GM19438 (cell line): Measurements from ENCODE around the gene RAB11FIP3.

Experiments
- ATAC-seq: cut with Tn5 transposase; IDR thresholded peaks from one replicate; pipeline ENCODE4 v1.9.1; 2021; ENCODE audit warnings: low read depth; ENCODE audit not compliant: unreplicated experiment

Gene RAB11FIP3

GRCh38 chr16:513950-514349 is 88.5 kb downstream of the RAB11FIP3 start:
- no peak for ATAC-seq

GRCh38 chr16:515175-515938 is 89.9 kb downstream of the RAB11FIP3 start:
- ATAC-seq: no peak

GRCh38 chr16:515939-516226 is 90.4 kb downstream of the RAB11FIP3 start:
- no peak for ATAC-seq

- no peak for ATAC-seq
Observed at GRCh38 chr16:516301-516700, 90.9 kb downstream of the RAB11FIP3 start.

DNA sequence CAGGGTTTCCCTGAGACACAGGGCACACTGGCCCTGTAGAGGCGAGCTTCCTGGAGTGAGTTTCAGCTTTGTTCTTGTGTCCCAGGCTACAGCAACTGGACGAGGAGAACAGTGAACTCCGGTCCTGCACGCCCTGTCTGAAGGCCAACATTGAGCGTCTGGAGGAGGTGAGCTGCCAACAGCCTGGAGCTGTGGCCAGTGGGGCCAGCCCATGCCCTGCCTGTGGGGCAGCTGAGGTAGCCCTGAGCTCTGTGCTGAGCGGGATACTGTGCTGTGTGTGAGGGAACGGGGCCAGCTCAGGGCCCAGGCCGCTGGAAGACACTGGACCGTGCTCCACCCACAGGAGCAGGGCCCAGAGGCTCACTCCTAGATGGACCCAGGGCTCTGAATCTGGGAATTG is 93.4 kb downstream of the RAB11FIP3 start:
- no peak for ATAC-seq

GRCh38 chr16:519425-519824 is 94.0 kb downstream of the RAB11FIP3 start:
- ATAC-seq: no peak

DNA sequence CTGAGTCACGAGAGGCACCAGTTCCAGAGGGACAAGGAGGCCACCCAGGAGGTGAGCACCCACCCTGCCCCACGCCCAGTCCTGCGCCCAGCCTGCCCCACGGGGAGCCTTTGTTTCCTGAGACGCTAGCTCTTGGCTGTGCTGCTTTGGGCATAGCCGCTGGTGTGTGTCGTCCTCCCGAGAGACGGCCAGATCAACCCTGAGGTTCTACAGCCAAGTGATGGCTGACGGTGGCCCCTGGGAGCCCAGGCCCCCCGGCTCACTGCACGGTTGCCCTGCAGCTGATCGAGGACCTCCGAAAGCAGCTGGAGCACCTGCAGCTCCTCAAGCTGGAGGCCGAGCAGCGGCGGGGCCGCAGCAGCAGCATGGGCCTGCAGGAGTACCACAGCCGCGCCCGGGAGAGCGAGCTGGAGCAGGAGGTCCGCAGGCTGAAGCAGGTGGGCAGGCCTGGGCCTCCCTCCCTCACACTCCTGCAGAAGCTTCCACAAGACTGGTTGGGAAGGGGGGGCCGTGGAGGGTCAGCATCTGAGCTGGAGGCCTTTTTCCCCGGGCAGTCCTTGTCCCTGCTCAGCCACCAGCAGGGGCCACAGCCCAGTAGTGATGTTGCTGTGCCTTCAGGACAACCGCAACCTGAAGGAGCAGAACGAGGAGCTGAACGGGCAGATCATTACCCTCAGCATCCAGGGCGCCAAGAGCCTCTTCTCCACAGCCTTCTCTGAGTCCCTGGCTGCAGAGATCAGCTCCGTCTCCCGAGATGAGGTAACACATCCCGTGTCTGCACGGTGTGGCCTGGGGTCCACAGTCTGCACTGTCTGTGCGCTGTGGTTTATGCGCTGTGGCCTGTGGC is 94.6 kb downstream of the RAB11FIP3 start:
- ATAC-seq: no peak

GRCh38 chr16:520847-521246 is 95.4 kb downstream of the RAB11FIP3 start:
- no peak for ATAC-seq

GRCh38 chr16:521381-522210 is 96.1 kb downstream of the RAB11FIP3 start:
- no peak for ATAC-seq

DNA sequence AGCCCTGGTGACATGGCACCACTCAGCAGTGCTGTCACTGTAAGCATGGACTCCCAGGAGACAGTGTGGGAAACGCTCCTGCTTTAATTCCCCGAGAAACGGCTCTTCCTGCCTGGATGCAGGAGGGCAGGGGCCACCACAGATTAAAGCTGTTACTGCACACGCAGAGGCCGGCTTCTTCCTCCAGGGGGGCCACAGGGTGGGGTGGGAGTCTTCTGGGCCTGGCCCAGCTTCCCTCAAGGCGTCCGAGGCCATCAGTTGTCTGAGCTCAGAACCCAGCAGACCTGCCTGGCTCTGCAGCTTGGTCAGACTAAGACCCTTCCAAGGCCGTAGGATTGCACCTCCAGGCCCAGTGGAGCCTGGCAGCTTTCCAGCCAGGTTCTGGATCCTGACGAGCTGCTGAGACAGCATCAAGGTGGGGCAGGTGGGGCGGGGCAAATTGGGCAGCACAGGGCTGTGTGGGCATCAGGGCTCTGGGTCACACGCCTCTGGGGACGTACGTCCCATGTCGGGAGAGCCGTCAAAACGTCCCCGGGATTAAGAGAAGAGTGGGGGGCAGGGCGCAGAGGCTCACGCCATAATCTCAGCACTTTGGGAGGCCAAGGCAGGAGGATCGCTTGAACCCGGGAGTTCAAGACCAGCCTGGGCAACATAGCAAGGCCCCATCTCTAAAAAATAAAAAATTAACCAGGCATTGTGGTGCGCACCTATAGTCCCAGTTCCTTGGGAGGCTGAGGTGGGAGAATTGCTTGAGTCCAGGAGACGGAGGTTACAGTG is 97.1 kb downstream of the RAB11FIP3 start:
- ATAC-seq: no peak

DNA sequence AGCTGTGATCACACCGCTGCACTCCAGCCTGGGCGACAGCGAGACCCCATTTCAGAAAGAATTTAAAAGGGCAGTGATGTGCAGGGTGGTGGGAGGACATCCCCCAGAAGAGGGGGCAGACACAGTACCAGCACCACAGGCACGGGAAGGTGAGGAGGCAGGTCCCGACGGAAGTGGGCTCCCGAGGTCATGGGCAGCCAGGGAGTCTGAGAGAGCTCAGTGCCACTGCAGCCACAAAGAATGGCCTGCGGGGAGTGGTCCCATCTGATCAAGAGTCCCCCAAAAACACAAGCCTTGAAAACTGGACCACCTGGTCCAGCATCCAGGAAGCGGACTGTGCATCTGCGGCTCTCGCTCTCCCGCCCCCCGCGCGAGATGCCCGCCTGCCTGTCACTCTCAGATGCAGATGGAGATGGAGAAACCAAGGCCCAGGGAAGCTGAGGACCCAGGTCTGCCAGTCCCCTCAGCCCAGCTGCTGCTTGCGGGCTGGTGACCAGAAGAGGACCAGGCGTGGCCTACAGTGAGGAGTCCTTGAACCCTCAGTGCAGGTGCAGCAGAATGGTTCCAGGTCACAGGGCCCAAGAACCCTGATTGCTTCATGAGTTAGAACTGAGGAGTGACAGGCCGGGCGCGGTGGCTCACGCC is 97.8 kb downstream of the RAB11FIP3 start:
- no peak for ATAC-seq

DNA sequence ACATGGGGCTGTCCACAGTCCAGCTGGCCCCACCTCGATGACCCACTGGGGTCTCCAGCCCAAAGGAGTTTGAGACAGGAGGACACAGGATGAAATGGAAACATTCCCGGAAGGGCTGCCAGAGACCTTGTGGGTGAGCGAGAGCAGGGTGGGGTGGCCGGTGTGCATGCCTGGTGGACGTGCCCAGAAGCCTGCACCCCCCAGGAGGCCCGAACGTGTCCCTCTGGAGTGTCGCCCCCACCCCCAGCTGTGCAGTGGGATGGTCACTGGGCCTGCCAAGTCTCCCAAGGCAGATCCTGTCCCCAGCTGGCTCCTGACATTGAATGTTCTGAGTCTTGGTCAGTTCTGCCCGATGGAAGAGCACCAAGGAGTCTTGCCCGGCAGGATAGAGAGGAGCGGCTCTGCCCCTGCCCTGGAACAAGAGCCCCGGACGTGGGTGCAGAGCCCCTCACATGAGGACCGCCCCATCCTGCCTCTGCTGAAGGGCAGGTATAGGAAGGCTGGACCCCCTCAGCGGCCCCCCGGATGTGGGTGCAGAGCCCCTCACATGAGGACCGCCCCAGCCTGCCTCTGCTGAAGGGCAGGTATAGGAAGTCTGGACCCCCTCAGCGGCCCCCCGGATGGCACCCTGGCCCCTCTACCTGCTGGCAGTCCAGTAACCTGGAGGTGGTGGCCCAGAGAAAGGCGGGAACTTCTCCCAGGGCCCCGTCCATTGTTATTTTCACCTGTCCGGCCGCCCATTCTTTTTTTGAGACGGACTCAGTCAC is 99.0 kb downstream of the RAB11FIP3 start:
- ATAC-seq: no peak

- no peak for ATAC-seq
Observed at GRCh38 chr16:525123-525519, 99.7 kb downstream of the RAB11FIP3 start.

DNA sequence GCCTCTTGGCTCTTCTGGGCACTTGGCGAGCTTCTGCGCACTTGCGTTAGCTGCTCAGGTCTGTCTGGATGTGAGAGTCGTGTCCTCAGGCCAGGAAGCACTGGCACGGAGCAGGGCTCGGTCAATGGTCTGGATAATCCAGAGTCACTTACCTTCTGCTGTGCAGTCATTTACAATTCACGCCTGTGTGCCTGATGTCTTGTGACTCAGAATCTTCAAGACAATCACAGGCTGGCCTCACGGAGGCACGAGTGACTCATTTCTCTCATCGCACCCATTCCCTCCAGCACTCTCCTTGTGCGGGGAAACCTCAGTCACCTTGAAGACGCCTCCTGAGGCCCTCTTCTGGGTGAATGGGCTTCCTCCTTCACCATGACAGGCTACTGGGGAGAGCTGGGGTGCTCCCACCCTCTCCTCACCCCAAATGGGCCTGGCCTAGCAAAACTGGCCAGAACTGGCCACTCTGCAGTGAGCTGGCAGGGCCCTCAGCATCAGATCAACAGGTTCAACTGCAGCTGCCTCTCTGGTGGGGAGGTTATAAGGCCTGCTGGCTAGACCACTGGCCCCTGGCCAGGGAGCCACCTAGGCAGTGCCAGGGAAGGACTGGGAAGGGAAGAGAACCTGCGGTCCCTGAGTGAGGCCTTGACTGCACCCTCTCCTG is 100.2 kb downstream of the RAB11FIP3 start:
- ATAC-seq: no peak

- no peak for ATAC-seq
Observed at GRCh38 chr16:526181-527014, 100.9 kb downstream of the RAB11FIP3 start.

DNA sequence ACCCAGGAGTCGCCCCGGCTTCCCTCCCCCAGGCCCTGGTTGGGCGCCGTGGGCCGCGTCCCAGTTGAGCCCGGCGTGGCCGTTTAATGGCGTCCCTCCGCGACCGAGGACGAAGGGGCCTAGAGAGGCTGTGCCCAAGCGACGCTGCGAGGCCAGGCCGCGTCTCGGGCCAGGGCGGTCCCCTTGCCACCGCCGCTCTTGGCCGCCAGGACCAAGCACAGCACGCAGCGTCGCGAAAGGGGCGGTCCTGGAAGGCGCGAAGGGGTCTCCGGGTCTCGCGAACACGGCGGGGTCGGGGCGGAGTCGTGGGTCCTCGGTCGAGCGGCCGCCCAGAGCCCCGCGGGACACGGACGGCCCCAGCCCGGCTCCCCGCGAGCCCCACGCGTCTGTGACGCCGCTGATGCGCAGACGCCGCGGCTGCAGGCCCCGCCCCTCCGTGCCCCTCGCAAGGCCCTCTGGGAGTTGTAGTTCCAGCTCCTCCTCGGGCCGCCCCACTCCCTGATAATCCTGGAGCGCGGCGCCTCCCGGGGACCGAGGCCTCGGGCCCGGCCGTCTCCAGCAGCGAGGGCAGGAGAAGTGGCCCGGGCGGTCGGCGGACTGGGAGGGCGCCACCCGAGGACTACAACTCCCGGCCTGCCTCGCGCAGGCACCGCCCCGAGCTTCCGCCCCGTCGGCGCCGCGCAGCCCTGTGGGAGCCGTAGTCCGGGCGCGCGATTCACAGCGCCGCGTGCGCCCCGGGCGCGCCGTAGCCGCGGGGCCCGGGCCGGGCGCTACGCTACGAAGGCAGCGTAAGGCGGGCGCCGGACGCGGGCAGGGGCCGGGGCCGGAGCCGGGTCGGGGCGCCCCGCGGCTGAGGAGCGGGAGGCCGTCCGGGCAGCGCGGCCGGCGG is 101.8 kb downstream of the RAB11FIP3 start, which contains the start of gene CAPN15:
CAPN15 (plus strand) TSS at position 698 of the 889 bp plus-strand sequence. CDS start 19,127 bp downstream, outside the sequence.
- ATAC-seq: peak; percentile 61
